Dendritic cell treated with granulocyte-macrophage colony-stimulating factor and Interleukin-4, amounts not matched to agents 40 ng/mL and 50 ng/mL, for 4 days (primary cell): ENCODE measurements around the gene GSTA3.
"Not testable (repeated sequence)": the region's sequence is repeated elsewhere in the genome, so short reads cannot be mapped to it uniquely, and the experiment has no call there.

Experiments used
- H3K27ac Mint-ChIP-seq: one replicate; pipeline ENCODE4 v1.8.0; 2022; ENCODE audit warnings: mild to moderate bottlenecking, mixed read lengths
- H3K27me3 Mint-ChIP-seq: one replicate; pipeline ENCODE4 v1.8.0; 2022; ENCODE audit warnings: mild to moderate bottlenecking, mixed read lengths
- H3K36me3 Mint-ChIP-seq: one replicate; pipeline ENCODE4 v1.8.0; 2022; ENCODE audit warnings: low read depth, mixed read lengths
- H3K4me1 Mint-ChIP-seq: one replicate; pipeline ENCODE4 v1.8.0; 2022; ENCODE audit warnings: low read depth, mixed read lengths
- H3K4me3 Mint-ChIP-seq: one replicate; pipeline ENCODE4 v1.8.0; 2022; ENCODE audit warnings: mild to moderate bottlenecking, moderate library complexity, mixed read lengths
- H3K9me3 Mint-ChIP-seq: one replicate; pipeline ENCODE4 v1.8.0; 2022; ENCODE audit warnings: mixed read lengths
- intact Hi-C: fragments of 100-400 bp; cut with micrococcal nuclease; formaldehyde crosslinking; loops from one replicate; pipeline ENCODE4 v1.15.0; 2022

The GSTA3 gene

DNA sequence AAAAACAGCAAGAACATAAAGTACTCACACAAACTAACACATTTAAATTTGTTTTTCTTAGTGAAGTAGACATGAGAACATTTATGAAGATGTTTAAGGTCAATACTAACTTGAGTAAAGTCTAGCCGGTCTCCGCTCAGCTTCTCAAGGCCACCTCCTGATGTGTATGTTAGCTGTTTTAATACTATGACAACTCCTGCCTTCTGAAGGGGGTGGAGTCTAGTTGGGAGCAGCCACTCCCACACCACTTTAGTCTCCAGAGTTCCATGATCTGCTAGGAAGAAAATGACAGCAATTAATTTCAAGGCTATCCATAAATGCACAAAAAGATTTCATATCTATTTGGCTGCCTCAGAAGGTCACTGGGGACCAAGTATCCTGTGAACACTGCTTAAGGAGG, at the start of gene GSTA3:
GSTA3 (minus strand) TSS at position 168 of the 400 bp plus-strand sequence. CDS start 3,864 bp downstream, outside the sequence.
- H3K4me3 Mint-ChIP-seq: no peak within 1 kb of the TSS
- H3K36me3 Mint-ChIP-seq: no peaks in the 10 kb centered on the region
- H3K27ac Mint-ChIP-seq: no peak within 1 kb of the TSS
- H3K9me3 Mint-ChIP-seq: no peaks in the 10 kb centered on the region
- intact Hi-C loops: no loop called here
- no peaks in the 10 kb centered on the region for H3K4me1 Mint-ChIP-seq
- H3K27me3 Mint-ChIP-seq: peaks cover 3% of the 10 kb centered on the region

DNA sequence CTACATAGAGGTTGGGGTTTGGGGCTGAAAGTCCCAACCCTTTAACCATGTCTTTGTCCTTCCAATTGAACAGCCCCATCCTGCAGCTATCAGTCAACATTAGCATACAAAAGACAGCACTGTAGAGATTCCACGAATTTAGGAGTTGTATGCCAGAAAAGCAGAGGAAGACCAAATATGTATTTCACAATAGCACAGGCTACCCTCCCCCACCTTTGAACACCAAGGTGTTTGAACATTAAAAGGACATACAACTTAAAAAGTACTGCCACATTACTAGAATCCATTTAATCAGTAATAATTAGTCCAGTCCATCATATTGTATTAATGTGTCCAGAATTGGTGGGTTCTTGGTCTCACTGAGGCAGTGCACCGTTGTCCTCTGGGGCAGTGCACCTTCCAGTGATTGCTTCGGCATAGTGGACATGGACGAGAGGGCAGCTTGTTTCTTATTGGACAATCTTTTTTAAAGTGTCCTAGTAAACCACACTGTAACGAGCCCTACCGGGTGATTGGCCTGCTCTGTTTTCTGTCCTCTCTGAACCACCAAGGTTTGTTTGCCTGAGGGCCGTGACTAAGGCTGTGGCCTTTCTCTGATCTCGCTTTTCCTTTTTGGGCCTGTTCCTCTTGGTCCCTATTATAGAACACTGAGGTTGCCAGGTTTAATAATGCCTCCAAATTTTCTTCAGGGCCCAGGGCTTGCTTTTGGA, 49.2 kb upstream of the GSTA3 start:
- Mint-ChIP-seq H3K9me3 (peaks cover 9% of the 10 kb centered on the region), H3K36me3 (no peaks in the 10 kb centered on the region), H3K27ac (no peak overlapping the region), H3K4me3 (no peak overlapping the region), H3K4me1 (no peaks in the 10 kb centered on the region), H3K27me3 (no peaks in the 10 kb centered on the region)
- intact Hi-C loops: no loop called here

DNA sequence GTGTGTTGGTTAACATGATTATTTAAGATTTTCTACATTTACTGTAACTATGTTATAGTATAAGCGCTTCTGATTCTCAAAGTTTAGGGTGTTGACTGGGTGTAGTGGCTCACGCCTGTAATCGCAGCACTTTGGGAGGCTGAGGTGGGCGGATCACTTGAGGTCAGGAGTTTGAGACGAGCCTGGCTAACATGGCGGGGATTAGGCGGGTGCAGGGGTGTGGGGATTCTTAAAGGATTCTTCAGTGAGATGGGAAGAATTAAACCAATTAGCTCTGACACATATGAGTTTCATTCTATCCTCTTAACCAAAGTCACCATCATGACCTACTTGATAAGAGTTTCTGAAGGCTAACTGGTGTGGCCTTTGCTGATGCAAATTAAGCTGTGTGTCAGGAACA, 46.4 kb upstream of the GSTA3 start:
- intact Hi-C loops: no loop called here
- H3K4me1 Mint-ChIP-seq: no peaks in the 10 kb centered on the region

DNA sequence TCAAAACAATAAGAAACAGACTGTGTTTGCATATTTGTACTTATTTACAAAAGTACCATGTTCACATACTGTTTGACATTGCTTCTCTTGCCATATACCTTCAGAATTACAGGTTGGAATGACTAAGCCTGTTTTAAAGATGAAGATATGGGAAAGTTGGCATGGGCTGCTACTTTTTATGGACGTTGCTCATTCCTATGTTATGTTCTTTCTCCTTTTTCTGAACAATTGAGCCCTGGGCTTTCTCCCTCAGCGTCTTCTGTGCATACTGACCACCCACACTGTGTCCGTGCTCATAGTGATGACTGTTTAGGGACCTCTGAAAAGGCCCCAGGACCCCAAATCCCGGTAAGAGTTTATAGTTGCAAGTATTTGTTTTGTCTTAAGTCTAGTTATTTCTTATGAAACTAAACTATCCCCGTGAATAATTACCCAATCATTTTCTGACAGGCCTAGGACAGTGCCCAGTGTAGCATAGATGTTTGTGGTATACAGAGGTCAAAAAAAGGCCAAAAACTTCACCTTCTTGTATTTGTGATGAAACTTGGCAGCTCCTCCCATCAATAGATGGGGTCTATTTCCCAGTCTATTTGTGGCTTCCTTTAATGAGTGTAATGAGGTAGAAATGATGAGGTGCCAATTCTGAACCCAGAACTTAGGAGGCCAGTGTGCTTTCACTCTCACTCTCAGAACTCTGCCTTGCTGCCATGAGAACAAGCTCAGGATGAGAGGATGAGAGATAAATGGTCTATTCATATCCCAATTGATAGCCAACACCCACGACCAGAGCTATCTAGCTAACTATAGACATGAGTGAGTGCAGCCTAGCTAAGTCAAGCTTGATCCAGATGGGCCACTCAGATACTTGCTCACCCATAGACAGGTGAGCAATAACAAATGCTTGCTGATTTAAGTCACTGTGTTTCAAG, 44.7 kb upstream of the GSTA3 start:
- Mint-ChIP-seq H3K27ac (no peak overlapping the region), H3K9me3 (no peaks in the 10 kb centered on the region), H3K36me3 (no peaks in the 10 kb centered on the region), H3K27me3 (no peaks in the 10 kb centered on the region), H3K4me1 (no peaks in the 10 kb centered on the region), H3K4me3 (no peak overlapping the region)
- intact Hi-C loops: no loop called here

More for the DNA sequence above, 46.4 kb upstream of the GSTA3 start:
- no peaks in the 10 kb centered on the region for H3K9me3 Mint-ChIP-seq
- H3K27ac Mint-ChIP-seq: no peak overlapping the region
- H3K27me3 Mint-ChIP-seq: no peaks in the 10 kb centered on the region
- no peaks in the 10 kb centered on the region for H3K36me3 Mint-ChIP-seq
- H3K4me3 Mint-ChIP-seq: no peak overlapping the region

DNA sequence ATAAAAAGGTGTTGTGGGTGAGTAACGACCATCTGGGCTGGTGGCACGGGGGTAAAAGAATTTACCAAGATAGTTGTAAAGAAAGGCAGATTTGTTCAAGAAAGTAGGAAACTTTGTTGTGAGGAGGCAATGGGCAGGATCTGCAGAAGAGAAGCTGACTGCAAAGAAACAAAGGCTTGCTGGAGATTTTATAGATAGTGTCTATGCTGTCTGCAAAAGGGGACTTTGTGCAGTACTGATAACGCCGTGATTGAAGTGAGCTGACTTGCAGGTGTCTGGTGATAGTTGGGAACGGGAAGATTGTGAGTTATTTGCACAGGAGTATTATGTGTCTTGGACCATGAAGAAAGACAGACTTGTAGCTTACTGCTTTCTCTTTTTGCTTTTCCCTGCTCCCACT, 36.8 kb upstream of the GSTA3 start:
- no peak overlapping the region for H3K4me3 Mint-ChIP-seq
- no peaks in the 10 kb centered on the region for H3K9me3 Mint-ChIP-seq
- H3K27ac Mint-ChIP-seq: no peak overlapping the region
- H3K36me3 Mint-ChIP-seq: no peaks in the 10 kb centered on the region
- intact Hi-C loops: no loop called here
- H3K27me3 Mint-ChIP-seq: peaks cover 7% of the 10 kb centered on the region
- no peaks in the 10 kb centered on the region for H3K4me1 Mint-ChIP-seq

DNA sequence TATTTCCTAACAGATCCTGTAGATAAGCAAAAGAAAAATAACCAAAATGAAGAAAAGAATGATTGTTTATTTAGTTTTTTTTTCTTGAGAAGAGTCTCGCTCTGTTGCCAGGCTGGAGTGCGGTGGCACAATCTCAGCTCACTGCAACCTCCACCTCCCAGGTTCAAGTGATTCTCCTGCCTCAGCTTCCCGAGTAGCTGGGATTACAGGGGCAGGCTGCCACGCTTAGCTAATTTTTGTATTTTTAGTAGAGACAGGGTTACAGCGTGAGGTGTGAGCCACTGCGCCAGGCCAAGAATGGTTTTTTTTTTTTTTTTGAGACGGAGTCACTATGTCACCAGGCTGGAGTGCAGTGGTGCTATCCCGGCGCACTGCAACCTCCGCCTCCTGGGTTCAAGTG, 33.3 kb upstream of the GSTA3 start:
- H3K4me3 Mint-ChIP-seq, H3K36me3 Mint-ChIP-seq, H3K27me3 Mint-ChIP-seq, H3K9me3 Mint-ChIP-seq, H3K4me1 Mint-ChIP-seq, H3K27ac Mint-ChIP-seq, intact Hi-C loops: not testable (repeated sequence)

DNA sequence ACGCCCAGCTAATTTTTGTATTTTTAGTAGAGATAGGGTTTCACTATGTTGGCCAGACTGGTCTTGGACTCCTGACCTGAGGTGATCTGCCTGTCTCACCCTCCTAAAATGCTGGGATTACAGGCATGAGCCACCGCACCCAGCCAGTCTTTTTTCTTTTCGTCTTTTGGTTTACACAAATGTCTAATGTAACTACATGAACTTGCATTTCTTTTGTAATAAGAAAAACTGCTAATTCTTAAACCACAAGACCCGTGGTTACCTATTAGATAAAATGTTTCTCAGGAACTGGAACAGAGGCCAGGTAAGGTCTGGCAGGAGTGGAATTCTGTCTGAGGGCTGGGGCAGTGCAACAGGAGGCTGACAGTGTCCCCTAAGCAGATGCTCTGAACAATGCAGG, 32.7 kb upstream of the GSTA3 start:
- intact Hi-C loops: no loop called here
- no peaks in the 10 kb centered on the region for H3K36me3 Mint-ChIP-seq
- no peak overlapping the region for H3K4me3 Mint-ChIP-seq
- peaks cover 6% of the 10 kb centered on the region for H3K27me3 Mint-ChIP-seq
- no peak overlapping the region for H3K27ac Mint-ChIP-seq
- H3K9me3 Mint-ChIP-seq: no peaks in the 10 kb centered on the region
- H3K4me1 Mint-ChIP-seq: no peaks in the 10 kb centered on the region

DNA sequence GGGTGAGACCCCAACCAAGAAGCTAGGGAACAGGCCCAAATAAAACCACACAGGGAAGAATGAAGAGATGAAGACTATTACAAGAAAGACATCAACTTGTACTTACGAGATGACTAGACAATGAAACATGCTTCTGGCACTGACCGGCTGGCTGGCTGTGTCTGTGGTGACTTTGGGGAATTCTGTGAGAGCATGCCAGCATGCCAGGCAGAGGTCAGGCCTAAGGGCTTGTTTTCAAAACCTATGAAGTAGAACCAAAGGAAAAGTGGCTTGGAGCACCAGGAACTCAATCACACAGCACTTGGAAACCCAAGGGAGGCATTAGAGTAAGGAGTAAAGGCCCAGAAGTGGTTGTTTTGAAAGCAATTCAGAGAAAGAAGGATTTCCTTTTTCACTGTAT, 28.4 kb upstream of the GSTA3 start:
- Mint-ChIP-seq H3K27ac (no peak overlapping the region), H3K4me3 (no peak overlapping the region), H3K4me1 (no peaks in the 10 kb centered on the region), H3K9me3 (no peaks in the 10 kb centered on the region), H3K36me3 (no peaks in the 10 kb centered on the region), H3K27me3 (no peaks in the 10 kb centered on the region)
- intact Hi-C loops: no loop called here

DNA sequence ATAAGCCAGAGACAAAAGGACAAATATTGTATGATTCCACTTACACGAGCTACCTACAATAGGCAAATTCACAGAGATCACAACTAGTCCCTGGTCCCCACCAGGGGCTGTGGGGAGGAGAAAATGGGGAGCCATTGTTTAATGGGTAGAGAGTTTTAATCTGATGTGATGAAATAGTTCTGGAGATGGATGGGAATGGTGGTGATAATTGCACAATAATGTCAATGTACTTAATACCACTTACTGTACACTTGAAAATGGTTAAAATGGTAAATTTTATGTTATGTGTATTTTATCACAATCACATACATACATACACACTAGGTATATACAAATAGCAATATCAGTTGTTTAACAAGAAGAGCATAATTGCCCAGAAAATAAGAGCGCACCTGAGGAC, 24.3 kb upstream of the GSTA3 start:
- Mint-ChIP-seq H3K27me3 (no peaks in the 10 kb centered on the region), H3K36me3 (no peaks in the 10 kb centered on the region), H3K27ac (no peak overlapping the region), H3K9me3 (no peaks in the 10 kb centered on the region), H3K4me3 (no peak overlapping the region), H3K4me1 (no peaks in the 10 kb centered on the region)
- intact Hi-C loops: no loop called here

DNA sequence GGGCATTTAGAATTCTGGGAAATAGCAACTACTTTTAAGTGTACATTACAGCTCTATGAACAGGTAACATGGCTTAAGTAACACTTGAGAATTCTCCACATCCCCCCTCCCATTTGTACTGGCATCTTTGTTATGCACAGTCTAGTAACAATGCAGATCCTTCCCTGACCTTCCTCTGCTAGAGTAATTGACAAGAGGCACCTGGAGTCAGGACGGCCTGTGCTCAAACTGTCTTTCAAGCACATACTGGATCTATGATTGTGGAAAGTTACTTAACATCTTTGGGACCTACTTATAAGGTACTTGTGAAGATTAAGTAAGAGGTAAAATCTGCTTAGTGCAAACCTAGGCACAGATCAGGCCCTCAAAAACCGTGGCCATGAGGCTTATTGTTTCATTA, 21.9 kb upstream of the GSTA3 start:
- Mint-ChIP-seq H3K9me3 (no peaks in the 10 kb centered on the region), H3K27ac (no peak overlapping the region), H3K27me3 (no peaks in the 10 kb centered on the region), H3K4me3 (no peak overlapping the region), H3K4me1 (no peaks in the 10 kb centered on the region), H3K36me3 (no peaks in the 10 kb centered on the region)
- intact Hi-C loops: no loop called here

DNA sequence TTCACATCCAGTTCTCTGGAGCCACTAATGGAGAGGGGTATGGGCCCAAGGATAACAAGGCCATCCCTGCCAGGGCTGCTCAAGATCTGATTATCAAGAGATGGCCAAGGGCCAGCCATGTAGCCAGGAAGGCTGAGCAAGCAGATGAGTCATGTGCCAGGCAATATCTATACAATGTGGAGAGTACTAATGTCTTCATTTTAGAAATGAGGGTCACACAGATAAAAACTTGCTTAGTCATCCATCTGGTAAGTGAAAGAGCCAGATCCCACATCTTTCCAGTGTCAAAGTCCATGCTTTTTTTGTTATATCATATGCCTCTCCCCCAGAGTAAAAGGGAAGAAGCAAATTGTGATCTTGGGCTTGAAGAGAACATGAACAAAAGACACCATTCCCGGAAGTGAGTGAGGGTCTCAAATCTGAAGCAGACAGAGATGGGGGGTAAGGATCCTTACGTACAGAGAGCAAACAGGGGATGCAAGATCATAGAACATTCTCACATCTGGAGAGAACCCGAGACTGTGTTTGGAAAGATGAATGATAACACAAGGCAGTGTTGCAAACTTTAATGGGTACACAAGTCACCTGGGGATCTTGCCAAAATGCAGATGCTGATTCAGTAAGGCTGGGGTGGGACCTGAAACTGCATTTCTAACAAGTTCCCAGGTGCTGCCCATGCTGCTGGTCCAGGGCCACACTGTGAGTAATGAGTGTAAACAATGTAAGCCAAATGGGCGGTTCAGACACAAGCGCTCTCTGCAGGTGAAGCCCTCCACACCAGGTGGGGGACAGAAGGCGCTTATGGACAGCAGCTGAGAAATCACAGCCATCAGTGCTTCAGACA, 20.0 kb upstream of the GSTA3 start:
- no peak overlapping the region for H3K4me3 Mint-ChIP-seq
- no peaks in the 10 kb centered on the region for H3K4me1 Mint-ChIP-seq
- no peaks in the 10 kb centered on the region for H3K36me3 Mint-ChIP-seq
- intact Hi-C loops: no loop called here
- H3K27me3 Mint-ChIP-seq: no peaks in the 10 kb centered on the region
- no peaks in the 10 kb centered on the region for H3K9me3 Mint-ChIP-seq
- H3K27ac Mint-ChIP-seq: no peak overlapping the region

DNA sequence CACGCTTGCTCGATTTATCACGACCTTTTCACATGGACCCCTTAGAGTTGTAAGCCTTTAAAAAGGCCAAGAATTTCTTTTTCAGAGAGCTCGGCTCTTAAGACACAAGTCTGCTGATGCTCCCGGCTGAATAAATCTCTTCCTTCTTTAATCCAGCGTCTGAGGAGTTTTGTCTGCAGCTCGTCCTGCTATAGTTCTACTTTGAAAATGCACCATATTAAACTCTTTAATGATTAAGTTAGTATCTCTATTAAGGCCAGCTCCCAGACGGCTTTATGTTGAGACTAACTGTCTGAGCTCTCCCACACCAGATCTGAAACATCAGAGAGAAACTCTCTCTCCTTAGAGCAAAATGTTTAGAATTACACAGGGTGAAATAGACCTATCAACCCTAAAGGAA, 18.0 kb upstream of the GSTA3 start:
- intact Hi-C loops: no loop called here
- H3K4me3 Mint-ChIP-seq: no peak overlapping the region
- no peaks in the 10 kb centered on the region for H3K36me3 Mint-ChIP-seq
- H3K27me3 Mint-ChIP-seq: no peaks in the 10 kb centered on the region
- no peaks in the 10 kb centered on the region for H3K4me1 Mint-ChIP-seq
- no peak overlapping the region for H3K27ac Mint-ChIP-seq
- no peaks in the 10 kb centered on the region for H3K9me3 Mint-ChIP-seq

DNA sequence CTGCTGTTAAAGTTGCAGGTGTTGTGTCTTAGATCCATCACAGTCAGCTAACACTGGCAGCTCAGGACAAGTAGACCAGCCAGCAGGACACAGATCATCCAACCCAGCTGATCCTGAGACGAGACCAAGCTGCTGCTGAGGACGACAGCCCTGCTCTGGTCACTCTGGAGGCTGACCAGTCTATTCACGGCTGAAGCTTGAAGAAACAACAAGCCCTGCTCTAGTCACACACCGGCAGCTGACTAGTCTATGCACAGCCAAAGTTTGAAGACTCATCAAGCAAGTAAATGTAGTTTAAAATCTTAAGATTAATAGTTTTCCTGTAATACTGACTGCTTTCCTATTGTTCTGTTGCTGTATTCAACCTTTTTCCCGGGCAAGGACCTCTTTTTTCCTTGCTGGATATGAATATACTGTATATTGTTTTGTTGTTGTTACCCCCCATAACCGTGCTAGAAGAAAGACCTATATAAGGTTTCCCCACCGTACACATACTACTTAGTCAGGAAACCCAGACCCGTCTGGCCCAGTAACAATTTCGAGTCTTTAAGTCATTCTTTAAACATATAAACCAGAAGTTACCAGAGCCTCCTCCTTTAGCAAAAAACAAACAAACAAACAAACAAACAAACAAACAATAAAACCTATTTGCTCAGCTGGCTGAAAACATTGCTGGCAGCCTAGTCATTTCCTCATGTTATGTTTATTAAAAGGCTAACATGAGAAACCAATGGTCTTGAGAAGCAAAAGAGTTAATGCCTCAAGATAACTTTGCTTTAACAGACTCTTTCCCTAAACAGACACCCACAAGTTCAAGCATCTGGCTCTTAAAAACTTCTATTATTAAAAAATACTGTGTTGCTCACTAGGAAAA, 16.7 kb upstream of the GSTA3 start:
- H3K36me3 Mint-ChIP-seq: no peaks in the 10 kb centered on the region
- intact Hi-C loops: no loop called here
- no peaks in the 10 kb centered on the region for H3K9me3 Mint-ChIP-seq
- H3K27ac Mint-ChIP-seq: no peak overlapping the region
- H3K4me3 Mint-ChIP-seq: no peak overlapping the region
- H3K4me1 Mint-ChIP-seq: no peaks in the 10 kb centered on the region
- no peaks in the 10 kb centered on the region for H3K27me3 Mint-ChIP-seq
